ENCODE measurements around the gene MIPOL1.

MIPOL1 gene

GRCh38 chr14:37558740-37559139 is 361.0 kb downstream of the MIPOL1 start:
- no peak overlapping the region for H3K4me3 ChIP-seq (ENCODE audit: low read length)
- no peak for DNase-seq (ENCODE audit: low read depth, low spot score)

- DNase-seq (ENCODE audit: low read depth, low spot score) = no peak
Measured at GRCh38 chr14:37559386-37559785, 361.6 kb downstream of the MIPOL1 start.

GRCh38 chr14:37563189-37563588 is 365.5 kb downstream of the MIPOL1 start:
- H3K4me3 ChIP-seq (ENCODE audit: low read length) = no peak overlapping the region
- no peak for DNase-seq (ENCODE audit: low read depth, low spot score)

More at GRCh38 chr14:37559386-37559785, 361.6 kb downstream of the MIPOL1 start:
- no peak overlapping the region for H3K4me3 ChIP-seq (ENCODE audit: low read length)

GRCh38 chr14:37565550-37565949 is 367.8 kb downstream of the MIPOL1 start:
- no peak overlapping the region for H3K4me3 ChIP-seq (ENCODE audit: low read length)
- no peak for DNase-seq (ENCODE audit: low read depth, low spot score)

- no peak for DNase-seq (ENCODE audit: low read depth, low spot score)
- H3K4me3 ChIP-seq (ENCODE audit: low read length) = no peak overlapping the region
Measured at GRCh38 chr14:37566811-37567371, 369.2 kb downstream of the MIPOL1 start.

GRCh38 chr14:37569729-37570128 is 372.0 kb downstream of the MIPOL1 start:
- H3K4me3 ChIP-seq (ENCODE audit: low read length) = no peak overlapping the region
- no peak for DNase-seq (ENCODE audit: low read depth, low spot score)

- no peak overlapping the region for H3K4me3 ChIP-seq (ENCODE audit: low read length)
- no peak for DNase-seq (ENCODE audit: low read depth, low spot score)
Measured at GRCh38 chr14:37571391-37571790, 373.7 kb downstream of the MIPOL1 start.

GRCh38 chr14:37573356-37573755 is 375.6 kb downstream of the MIPOL1 start:
- H3K4me3 ChIP-seq (ENCODE audit: low read length) = no peak overlapping the region
- DNase-seq (ENCODE audit: low read depth, low spot score) = no peak

- no peak for DNase-seq (ENCODE audit: low read depth, low spot score)
Measured at GRCh38 chr14:37579274-37579673, 381.5 kb downstream of the MIPOL1 start.

GRCh38 chr14:37580146-37580545 is 382.4 kb downstream of the MIPOL1 start:
- no peak overlapping the region for H3K4me3 ChIP-seq (ENCODE audit: low read length)

More at GRCh38 chr14:37579274-37579673, 381.5 kb downstream of the MIPOL1 start:
- no peak overlapping the region for H3K4me3 ChIP-seq (ENCODE audit: low read length)

GRCh38 chr14:37583358-37584210 is 385.8 kb downstream of the MIPOL1 start:
- DNase-seq (ENCODE audit: low read depth, low spot score) = no peak
- H3K4me3 ChIP-seq (ENCODE audit: low read length) = no peak overlapping the region

More at GRCh38 chr14:37580146-37580545, 382.4 kb downstream of the MIPOL1 start:
- DNase-seq (ENCODE audit: low read depth, low spot score) = no peak

GRCh38 chr14:37584211-37585100 is 386.7 kb downstream of the MIPOL1 start:
- no peak for DNase-seq (ENCODE audit: low read depth, low spot score)
- no peak overlapping the region for H3K4me3 ChIP-seq (ENCODE audit: low read length)

- no peak for DNase-seq (ENCODE audit: low read depth, low spot score)
- H3K4me3 ChIP-seq (ENCODE audit: low read length) = no peak overlapping the region
Measured at GRCh38 chr14:37585101-37585511, 387.4 kb downstream of the MIPOL1 start.

GRCh38 chr14:37585971-37586796 is 388.4 kb downstream of the MIPOL1 start:
- no peak overlapping the region for H3K4me3 ChIP-seq (ENCODE audit: low read length)
- DNase-seq (ENCODE audit: low read depth, low spot score) = no peak

- H3K4me3 ChIP-seq (ENCODE audit: low read length) = no peak overlapping the region
- DNase-seq (ENCODE audit: low read depth, low spot score) = no peak
Measured at GRCh38 chr14:37586797-37587130, 389.0 kb downstream of the MIPOL1 start.

GRCh38 chr14:37587131-37587803 is 389.5 kb downstream of the MIPOL1 start:
- no peak overlapping the region for H3K4me3 ChIP-seq (ENCODE audit: low read length)
- no peak for DNase-seq (ENCODE audit: low read depth, low spot score)

GRCh38 chr14:37587881-37588666 is 390.3 kb downstream of the MIPOL1 start:
- no peak for DNase-seq (ENCODE audit: low read depth, low spot score)
- H3K4me3 ChIP-seq (ENCODE audit: low read length) = no peak overlapping the region

GRCh38 chr14:37588667-37588955 is 390.9 kb downstream of the MIPOL1 start:
- H3K4me3 ChIP-seq (ENCODE audit: low read length) = no peak overlapping the region
- DNase-seq (ENCODE audit: low read depth, low spot score) = no peak
